Epithelial cell of proximal tubule (primary cell): ENCODE measurements around the gene COG6. TPM values are rescaled to one million over a fixed set of nuclear protein-coding genes. Genes with fewer than 3 reads are reported as not detected.

ENCODE experiments used
- DNase-seq: peaks from one replicate; pipeline ENCODE4 v3.0.0-alpha.2; 2011; ENCODE audit warnings: low read depth
- H3K4me3 ChIP-seq: 2 replicates; pipeline ENCODE4 v1.5.1; 2011; ENCODE audit warnings: low read depth, mild to moderate bottlenecking, low read length
- total RNA-seq: library from RNA; depleted of rRNA; stranded (reverse); fragments of >200 nt; gene quantifications from 2 replicates; pipeline ENCODE4 v1.2.3, GENCODE V29; 2015
- TF ChIP-seq, protein P1 (sequence below): conservative IDR thresholded peaks from 2 replicates; pipeline ENCODE4 v1.5.1; 2012; ENCODE audit warnings: low read depth, mild to moderate bottlenecking, low read length

Gene COG6
- total RNA-seq, 1 donor from 2014 or later = 14.7 TPM

- H3K4me3 ChIP-seq = no peak overlapping the region
- TF ChIP-seq, protein P1, sequence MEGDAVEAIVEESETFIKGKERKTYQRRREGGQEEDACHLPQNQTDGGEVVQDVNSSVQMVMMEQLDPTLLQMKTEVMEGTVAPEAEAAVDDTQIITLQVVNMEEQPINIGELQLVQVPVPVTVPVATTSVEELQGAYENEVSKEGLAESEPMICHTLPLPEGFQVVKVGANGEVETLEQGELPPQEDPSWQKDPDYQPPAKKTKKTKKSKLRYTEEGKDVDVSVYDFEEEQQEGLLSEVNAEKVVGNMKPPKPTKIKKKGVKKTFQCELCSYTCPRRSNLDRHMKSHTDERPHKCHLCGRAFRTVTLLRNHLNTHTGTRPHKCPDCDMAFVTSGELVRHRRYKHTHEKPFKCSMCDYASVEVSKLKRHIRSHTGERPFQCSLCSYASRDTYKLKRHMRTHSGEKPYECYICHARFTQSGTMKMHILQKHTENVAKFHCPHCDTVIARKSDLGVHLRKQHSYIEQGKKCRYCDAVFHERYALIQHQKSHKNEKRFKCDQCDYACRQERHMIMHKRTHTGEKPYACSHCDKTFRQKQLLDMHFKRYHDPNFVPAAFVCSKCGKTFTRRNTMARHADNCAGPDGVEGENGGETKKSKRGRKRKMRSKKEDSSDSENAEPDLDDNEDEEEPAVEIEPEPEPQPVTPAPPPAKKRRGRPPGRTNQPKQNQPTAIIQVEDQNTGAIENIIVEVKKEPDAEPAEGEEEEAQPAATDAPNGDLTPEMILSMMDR = no peak
- no peak for DNase-seq
Observed at GRCh38 chr13:39766464-39767158, 111.1 kb downstream of the COG6 start.

DNA sequence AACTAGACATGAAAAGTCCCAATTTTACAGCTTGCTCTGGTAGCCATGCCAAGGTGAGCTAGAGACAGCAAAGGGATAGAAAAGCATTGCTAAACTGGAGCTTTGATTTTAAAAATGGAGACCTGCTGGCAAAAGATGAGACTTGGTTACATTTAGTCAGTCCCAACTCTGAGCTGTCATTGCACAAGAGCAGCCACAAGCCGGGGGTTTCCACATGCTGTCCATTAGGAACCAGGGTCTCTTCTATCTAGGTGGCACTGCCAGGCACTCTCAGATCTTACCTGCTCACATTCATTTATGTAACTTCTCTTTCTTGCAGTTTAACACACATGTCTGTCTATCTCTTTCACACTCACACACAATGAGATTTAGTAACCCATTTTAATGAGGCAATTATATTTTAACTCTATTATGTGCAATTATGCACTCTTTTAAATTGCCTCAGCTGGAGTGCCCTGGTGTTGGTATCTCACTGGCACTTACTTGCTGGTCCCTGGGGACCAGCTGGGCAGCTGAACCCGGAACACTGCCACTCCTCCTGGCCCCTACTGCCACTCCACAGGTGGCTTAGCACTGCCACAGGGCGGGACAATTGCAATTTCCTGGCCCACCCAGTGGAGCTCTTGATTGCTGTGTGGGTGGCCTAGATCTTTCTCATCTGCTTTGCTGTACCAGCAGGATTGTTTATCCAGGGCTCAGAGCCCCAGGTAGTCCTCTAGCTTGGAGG, 112.5 kb downstream of the COG6 start:
- H3K4me3 ChIP-seq = no peak overlapping the region
- DNase-seq = no peak
- TF ChIP-seq, protein P1 = no peak

- TF ChIP-seq, protein P1 = no peak
- DNase-seq = no peak
- H3K4me3 ChIP-seq = no peak overlapping the region
Observed at GRCh38 chr13:39768962-39769361, 113.5 kb downstream of the COG6 start.

- no peak overlapping the region for H3K4me3 ChIP-seq
- DNase-seq = no peak
- TF ChIP-seq, protein P1 = no peak
Observed at GRCh38 chr13:39770221-39771090, 115.0 kb downstream of the COG6 start.

DNA sequence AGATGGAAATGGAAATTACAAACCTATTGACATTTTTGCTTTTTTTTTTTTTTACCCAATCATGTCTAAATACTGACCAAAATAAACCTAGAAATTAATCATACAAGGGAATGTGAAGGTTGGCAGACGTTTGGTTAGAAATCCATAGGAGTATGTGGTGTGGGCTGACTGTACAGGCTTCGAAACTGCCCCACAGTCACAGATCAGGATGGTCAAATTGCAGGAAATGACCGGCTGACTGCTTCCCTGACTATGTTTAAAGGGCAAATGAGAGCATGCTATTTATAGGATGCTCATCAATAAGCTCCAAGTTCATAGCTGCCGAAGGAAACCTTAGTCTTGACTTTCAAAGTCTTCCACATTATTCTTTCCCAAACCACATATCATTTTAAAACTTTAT, 118.4 kb downstream of the COG6 start:
- TF ChIP-seq, protein P1 = no peak
- DNase-seq = no peak
- no peak overlapping the region for H3K4me3 ChIP-seq

DNA sequence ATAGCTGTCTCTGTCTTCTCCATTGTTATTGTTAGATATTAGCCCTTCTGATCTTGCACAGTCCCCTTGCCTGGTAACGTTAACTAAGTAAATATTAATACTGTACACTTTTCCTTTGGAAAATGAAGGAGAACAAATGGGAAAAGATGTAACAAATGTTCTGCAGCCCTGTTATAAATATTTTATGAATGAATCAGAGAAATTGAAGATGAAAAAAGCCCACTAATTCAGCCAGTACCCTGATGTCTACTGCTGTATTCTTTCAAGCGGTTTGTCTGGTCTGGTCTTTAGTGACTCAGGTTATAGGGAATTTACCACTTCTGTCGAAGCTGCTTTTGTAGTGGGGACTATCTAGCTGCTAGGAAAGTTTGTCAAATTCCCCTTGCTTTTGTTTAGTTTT, 121.0 kb downstream of the COG6 start:
- TF ChIP-seq, protein P1 = no peak
- no peak overlapping the region for H3K4me3 ChIP-seq
- no peak for DNase-seq
